HG03108 (cell line): ENCODE measurements around the gene RPL32.

ENCODE experiments used
- ATAC-seq: cut with Tn5 transposase; IDR thresholded peaks from one replicate; pipeline ENCODE4 v1.9.1; 2021; ENCODE audit warnings: moderate library complexity; ENCODE audit not compliant: unreplicated experiment

The RPL32 gene

DNA sequence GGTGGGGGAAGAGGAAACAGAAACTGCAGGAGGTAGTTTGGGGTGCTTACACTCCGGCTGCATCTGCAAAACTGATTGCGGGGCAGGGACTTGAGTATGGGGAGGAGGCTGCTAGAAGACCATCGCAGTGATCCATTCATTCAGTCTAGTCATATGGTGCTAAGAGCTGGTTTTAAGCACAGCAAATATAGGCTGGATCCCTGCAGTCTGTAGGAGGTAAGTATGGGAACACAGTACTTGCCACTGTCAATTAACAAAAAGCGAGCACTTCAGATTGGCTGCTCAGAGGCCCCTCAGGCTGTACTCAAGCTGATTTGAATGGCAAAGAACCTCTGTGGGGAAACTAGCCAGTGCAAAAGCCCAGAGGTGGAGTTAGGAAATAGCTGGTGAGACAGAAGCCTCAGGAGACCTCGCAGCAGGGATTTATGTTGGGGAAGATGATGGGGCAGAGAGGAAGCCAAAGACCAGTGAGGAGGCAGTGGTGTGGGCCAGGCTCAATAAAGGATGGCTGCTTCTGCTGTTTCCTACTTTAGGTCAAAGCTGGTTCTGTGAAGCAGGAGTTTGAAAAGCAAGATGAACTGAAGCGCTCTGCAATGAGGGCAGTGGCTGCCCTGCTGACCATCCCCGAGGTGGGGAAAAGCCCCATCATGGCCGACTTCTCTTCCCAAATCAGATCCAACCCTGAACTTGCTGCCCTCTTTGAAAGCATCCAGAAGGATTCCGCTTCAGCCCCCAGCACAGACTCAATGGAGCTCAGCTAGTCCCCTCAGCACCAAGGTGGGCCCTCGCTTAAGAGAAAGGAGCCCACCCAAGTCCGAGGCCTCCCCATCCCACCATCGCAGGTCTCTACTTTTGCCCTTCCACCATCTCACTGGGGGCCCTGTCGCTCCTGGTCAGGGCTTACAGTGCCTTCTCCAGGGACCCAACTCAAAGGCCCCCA is 7.9 kb downstream of the RPL32 start:
- no peak for ATAC-seq

DNA sequence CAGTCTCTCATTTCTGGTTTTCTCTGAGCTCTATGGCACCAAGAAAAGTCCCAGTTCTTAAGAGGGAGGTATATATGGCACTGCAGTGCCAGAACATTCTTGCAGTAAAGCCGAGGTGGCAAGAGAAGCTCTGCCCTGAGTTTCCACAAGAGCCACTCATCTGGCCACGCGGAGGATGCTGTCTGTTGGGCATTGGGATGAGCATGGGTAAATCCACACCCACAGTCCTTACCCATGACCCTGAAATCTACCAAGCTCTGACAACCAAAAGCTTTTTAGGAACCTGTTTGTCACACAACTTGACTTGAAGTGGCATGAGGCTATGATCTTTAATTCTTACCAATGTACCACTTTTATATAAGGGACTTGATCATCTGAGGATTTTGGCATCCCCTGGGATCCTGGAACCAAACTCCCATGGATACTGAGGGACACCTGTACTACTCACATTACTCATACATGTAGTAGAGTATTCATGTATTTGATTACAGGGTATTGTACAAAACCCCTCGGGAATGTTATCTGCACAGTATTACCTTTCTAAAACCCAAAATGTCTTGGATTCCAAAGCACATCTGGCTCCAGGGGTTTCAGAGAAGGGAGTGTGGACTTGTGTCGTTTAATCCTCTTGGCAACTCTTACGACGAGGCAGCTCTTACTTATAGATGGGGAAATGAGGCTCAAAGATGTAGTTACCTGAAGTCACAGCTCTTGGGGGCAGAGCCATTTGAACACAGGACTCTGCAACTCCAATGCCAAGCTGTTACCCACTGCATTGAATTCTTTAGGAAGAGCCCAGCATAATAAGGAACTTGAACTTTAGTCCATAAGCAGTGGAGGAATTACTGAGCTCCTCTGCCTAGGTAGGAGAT is 8.8 kb downstream of the RPL32 start:
- no peak for ATAC-seq

DNA sequence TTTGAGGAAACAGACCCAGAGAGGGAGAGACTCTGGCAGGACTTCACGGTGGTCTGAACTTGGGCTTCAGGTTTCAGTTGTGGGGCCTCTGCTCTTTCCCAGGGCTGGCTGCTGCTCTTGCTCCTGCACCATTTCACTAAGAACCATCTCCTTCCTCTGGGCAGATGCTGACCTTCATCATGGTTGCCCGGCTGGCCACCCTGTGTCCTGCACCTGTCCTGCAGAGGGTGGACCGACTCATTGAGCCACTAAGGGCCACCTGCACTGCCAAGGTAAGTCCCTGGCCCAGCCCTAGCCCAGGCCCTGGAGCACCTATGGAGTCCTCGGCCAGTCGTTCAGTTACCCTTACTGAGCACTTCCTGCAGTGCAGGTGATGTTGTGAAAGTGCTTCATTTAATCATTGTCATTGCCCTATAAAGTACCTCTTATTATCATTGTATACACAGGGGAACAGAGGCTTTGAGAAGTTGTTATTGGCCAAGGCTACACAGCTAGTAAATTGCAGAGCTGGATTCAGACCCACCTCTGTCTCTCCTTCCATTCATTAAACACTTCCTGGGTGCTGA is 10.0 kb downstream of the RPL32 start:
- no peak for ATAC-seq

DNA sequence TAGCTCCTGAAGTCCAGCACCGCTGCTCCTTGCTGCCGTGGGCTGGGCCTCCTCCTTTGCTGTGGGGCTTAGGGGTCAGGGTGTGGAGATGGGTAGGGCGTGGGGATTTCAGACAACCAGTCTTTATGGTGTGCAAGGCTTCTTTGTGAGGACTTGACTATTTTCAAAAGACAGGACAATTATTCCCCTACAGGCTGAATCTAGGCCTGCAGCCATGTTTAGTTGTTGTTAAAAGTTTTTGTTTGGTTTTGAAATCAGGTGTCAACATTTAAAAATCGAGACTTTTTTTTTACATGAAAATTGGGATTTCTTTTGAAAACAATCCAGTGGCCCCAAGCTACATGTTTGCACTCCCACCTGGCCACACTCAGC is 10.6 kb downstream of the RPL32 start:
- ATAC-seq, result no peak

DNA sequence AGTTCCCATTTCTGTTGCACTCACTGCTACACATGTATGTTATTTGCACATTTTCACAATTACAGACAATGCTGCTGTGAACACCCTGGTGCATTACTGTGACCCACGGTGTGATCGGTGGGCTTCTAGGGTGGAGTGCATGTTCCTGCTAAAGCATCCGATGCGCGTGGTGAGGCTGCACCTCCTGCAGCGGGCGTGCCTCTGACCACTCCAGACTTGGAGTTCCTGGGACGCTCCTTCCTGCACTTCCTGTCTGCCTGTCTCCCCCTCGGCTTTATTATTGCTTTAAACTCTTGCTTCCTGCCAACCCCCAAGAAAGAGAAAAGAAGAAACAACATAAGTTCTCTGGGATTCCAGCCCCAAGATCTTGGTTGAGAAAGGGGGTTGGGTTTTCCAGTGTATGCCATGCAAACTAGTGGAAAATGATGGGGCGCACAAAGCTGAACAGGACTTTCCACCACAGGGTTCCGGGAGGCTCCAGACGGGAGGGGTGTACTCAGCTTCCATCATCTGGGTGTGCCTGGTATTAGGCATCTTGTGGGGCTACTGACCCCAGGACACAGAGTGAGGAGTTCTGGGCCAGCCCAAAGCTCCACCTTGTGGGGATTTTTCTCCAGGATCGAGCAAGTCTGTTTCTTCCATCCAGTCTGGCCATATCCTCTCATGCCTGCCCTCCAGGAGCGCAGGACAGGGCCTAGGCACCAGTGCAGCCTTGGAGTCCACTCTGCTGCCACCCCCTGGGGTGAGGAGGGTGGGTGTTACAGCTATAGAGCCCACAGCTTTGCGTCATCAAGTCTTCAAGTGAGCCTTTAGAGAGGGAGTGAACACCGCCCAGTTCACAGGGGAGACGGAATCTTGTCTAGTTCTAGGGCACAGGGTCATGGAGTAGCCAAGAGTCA is 11.2 kb downstream of the RPL32 start:
- ATAC-seq, result no peak

DNA sequence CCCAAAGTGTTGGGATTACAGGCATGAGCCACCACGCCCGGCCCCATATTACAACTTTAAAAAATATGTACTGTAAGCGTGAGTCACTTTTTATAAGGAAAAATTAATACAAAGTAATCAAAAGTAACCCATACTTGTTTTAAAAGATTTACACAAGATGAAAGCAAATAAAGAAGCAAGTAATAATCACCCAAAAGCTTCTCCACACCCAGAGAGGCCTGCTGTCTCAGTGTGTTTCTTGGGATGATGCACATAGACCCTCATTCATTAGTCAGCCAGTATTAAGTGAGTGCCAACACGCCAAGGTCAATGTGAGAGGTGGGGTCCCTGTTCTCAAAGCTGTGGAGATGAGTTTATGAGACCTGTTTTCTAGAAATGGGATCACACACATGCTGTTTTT is 12.0 kb downstream of the RPL32 start:
- no peak for ATAC-seq

DNA sequence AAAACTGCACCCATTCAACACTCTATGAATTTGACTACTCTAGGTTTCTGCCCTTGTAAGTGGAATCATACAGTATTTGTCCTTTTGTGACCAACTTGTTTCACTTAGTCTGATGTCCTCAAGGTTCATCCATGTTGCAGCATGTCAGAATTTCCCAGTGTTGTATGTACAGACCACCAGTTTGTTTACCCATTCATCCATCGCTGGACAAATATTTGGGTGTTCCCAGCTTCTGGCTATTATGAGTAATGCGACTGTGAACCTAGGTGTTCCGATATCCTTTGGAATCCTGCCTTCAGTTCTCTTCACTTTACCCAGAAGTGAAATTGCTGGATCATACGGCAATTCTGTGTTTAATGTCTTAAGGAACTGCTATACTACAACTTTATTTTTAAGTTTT is 12.6 kb downstream of the RPL32 start:
- no peak for ATAC-seq

DNA sequence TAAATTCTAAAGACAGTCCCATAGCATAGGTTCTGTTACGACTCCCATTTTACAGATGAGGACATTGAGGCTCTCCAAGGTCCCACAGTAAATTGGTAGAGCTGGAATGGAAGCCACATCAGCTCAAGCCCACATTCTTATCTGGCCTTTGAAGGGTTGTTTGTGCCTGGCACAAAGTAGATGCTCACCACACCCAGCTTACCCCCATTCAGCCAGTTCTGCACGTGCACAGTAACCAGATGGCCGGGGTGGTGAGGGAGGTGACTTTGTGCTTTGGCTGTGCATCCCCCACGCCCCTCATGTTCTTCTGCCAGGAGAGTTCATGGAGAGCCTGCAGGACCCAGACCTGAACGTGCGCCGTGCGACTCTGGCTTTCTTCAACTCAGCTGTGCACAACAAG is 16.2 kb downstream of the RPL32 start:
- no peak for ATAC-seq

DNA sequence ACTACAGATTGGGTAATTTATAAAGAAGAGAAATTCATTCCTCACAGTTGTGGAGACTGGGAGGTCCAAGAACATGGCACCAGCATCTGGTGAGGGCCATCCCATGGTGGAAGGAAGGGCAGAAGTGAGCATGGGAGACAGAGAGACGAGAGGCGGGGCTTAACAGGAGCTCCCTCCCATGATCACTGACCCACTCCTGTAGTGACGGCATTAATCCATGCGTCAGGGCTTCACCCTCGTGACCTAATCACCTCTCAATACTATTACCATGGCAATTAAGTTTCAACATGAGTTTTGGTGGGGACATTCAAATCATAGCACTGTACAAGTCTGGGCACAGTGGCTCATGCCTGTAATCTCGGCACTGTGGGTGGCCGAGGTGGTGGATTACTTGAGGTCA is 17.1 kb downstream of the RPL32 start:
- ATAC-seq, result no peak

DNA sequence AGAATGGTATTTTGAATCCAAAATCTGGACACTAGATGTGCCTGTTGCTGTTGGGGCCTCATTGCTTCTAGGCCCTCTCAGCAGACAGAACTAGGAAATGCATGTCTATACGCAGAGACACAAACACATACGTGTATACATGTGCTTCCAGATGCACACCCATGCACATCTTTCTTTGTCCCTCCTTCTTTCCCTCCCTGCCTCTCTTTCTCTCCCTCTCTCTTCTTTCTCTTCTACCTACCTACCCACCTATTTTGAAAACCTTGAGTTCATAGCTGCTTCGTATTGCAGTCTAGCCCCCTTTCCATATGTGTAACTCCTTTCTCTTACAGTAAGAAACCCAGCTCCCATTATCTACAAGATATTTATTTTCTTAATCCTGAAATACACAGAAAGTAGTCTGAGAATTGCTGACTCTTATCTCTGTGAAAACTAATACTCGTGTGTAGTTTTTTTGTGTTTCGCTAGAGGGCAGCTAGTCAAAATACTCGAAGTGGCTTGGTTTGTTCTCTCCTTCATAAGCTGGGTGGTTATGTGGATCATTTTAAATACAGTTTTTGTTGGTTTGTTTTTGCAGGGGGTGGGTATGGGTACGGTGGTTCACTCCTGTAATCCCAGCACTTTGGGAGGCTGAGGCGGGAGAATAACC is 18.5 kb downstream of the RPL32 start:
- no peak for ATAC-seq

DNA sequence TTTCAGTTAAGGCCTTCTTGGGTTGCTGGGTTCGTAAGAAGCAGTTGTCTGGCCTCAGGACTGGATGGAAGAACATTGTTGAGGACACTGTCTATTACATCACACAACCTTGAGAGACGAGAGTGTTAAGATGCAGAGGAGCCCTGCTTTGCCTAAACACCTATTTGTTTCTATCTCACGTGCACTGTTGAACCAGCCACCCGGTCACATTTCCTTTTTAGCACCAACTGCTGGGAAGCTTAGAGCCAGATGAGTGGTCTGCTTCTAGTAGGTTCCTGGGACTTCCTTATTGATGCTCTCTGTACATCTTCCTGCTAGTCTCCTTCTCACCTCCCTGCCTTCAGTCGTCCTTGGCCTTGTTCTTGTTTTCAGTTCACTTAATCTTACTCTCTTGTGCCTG is 22.6 kb downstream of the RPL32 start:
- no peak for ATAC-seq

DNA sequence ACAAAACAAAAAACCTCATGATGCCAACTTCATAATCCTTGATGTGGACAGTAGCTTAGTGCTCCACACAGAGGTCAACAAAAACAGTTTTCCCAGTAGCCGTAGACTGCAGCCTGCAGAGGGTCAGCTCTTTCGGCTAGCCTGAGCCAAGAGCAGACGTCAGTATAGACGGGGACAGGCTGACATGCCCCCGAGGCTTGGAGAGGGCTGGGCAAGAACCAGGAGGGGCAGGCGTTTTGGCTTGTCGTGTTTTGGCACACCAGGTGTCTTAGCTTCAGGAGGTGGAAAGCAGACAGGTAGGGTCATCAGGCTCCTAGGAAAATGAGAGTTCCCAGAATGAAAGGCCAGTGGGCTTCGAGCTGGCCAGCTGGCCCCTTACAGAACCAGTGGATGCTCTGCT is 23.1 kb downstream of the RPL32 start:
- no peak for ATAC-seq

DNA sequence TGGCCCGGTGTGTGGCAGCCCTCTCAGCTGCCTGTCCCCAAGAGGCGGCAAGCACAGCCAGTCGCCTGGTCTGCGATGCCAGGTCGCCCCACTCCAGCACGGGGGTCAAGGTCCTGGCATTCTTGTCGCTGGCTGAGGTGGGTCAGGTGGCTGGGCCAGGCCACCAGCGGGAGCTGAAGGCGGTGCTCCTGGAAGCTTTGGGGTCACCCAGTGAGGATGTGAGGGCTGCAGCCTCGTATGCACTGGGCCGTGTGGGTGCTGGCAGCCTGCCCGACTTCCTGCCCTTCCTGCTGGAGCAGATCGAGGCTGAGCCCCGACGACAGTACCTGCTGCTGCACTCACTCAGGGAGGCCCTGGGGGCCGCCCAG is 24.0 kb downstream of the RPL32 start:
- no peak for ATAC-seq

DNA sequence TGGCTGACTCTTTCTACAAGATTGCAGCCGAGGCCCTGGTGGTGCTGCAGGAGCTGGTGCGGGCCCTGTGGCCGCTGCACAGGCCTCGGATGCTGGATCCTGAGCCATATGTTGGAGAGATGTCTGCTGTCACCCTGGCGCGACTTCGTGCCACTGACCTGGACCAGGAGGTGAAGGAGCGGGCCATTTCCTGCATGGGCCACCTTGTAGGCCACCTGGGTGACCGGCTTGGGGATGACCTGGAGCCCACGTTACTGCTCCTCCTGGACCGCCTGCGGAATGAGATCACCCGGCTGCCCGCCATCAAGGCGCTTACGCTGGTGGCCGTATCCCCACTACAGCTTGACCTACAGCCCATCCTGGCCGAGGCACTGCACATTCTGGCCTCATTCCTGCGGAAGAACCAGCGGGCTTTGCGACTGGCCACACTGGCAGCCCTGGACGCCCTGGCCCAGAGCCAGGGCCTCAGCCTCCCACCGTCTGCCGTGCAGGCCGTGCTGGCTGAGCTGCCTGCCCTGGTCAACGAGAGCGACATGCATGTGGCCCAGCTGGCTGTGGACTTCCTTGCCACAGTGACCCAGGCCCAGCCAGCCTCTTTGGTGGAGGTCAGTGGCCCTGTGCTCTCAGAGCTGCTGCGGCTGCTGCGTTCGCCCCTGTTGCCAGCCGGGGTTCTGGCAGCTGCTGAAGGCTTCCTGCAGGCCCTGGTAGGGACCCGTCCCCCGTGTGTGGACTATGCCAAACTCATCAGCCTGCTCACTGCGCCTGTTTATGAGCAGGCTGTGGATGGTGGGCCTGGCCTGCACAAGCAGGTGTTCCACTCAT is 24.6 kb downstream of the RPL32 start:
- ATAC-seq, result no peak

DNA sequence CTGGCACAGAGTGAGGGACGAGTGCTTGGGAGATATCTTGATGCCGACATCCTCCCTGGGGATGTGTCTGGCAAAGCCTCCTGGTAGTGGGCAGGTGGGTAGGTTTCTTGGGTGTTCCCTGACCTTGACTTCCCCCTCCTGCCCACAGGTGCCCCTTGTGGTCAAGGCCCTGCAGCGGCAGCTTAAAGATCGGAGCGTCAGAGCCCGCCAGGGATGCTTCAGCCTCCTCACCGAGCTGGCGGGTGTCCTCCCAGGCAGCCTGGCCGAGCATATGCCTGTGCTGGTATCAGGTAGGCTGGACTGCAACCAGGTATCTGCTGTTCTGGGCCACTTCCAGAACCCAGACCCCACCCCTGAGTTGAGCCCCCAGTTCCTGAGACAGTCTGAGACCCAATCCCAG is 25.6 kb downstream of the RPL32 start:
- no peak for ATAC-seq

DNA sequence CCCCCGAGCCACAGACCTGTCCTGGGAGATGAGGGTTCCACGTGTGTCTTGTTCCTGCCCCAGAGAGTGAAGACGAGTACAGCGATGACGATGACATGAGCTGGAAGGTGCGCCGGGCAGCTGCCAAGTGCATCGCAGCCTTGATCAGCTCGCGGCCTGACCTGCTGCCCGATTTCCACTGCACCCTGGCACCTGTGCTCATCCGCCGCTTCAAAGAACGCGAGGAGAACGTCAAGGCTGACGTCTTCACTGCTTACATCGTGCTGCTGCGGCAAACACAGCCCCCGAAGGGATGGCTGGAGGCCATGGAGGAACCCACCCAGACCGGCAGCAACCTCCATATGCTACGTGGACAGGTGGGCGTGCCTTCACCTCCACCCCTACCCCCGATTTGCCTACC is 26.3 kb downstream of the RPL32 start:
- no peak for ATAC-seq

DNA sequence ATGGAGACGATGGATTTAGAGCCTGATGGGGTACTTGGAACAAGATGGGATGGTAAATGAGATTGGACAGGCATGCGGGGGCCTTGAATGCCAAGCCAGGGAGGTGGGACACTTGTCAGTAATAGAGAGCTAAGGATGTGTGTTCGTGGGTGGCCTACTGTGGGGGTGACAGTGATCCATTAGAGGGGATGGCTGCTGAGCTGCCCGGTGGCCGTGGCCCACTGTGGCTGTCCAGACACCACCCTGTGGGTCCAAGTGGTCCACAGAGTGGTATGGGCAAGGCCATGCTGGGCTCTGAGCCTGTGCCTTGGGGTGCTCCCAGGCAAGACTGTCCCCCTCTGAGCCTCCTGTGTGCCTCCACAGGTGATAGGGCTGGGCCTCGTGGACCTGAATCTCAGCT is 27.4 kb downstream of the RPL32 start:
- ATAC-seq, result no peak

DNA sequence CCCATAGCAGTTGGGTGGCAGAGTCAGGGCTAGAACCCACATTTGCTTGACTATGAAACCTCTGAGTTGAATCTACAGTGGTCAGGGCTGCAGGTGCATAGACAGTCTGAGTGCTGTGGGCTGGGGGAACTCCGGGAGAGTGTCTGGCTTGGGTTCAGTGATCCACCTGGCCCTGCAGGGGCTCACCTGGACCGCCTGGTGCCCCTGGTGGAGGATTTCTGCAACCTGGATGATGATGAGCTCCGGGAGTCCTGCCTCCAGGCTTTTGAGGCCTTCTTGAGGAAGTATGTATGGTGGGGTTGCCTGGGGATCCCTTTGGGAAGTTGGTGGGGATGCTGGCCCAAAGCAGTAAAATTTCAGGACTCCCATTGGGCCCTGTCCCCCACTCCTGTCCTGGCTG is 28.6 kb downstream of the RPL32 start:
- ATAC-seq, result no peak

DNA sequence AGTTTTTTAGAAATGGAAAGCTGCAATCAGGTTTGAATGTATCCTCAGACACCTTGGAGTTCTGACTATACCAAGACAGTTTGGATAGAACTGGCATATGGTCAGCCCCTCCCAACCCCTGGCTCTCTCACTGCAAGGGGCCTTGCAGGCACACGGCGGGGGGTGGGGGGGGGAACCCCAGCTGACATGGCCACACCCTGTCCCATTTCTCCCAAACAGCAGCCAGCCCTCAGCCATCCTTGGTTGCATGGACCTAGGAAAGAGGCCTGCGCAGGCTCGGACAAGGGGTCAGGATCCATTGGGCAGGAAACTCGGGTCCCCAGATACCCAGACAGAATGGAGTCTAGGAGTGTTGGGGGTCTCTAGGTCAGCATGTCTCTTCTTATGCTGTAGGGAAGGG is 30.4 kb downstream of the RPL32 start:
- ATAC-seq, result no peak
